ENCODE measurements around the gene PLXND1. TPM values are rescaled to one million over a fixed set of nuclear protein-coding genes. Genes with fewer than 3 reads are reported as not detected.

Gene PLXND1
- total RNA-seq, 1 experiment from 2014 or later = 47.3 TPM

DNA sequence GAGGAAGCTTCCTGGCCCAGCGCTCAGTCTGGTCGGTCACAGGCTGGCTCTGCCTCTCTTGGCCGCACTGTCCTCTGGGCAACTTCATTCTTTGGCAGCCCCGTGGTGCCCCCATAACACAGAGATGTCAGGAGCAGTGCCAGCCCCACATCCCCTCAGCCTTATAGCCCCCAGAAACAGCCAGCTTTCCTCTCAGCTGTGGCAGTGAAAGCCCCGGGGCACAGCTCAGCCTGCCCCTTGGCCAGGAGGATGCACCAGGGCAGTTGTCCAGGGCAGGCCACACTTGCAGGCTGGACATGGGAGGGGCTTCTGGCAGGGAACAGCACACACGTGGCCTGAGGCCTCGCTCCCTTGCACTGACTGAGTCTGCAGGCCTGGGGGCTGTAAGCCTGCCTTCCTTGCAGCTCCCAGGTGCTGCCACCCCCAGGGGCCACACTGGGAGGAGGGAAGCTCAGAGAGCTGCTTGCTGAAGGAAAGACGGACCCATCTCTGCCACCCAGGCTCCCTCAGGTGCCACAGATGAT is 88.4 kb downstream of the PLXND1 start:
- BruUV-seq (replicated peaks) = no TSS peak
- Histone ChIP-seq H3K9me2 (ENCODE audit: insufficient read depth) (no peaks in the 10 kb centered on the region), H3K4me2 (ENCODE audit: low read length) (no peak overlapping the region), H3K9ac (ENCODE audit: low read length) (no peak overlapping the region), H3K4me1 (ENCODE audit: control insufficient read depth in 1 of 2, insufficient read depth in 2 of 2, low read length in 2 of 2) (no peaks in the 10 kb centered on the region), H3K27ac (ENCODE audit: low read depth, low read length) (no peak overlapping the region), H4K20me1 (ENCODE audit: insufficient read depth) (no peaks in the 10 kb centered on the region), H2AFZ (ENCODE audit: low read depth, low read length, poor library complexity, severe bottlenecking) (no peak overlapping the region), H3K27me3 (ENCODE audit: insufficient read depth, low read length) (no peaks in the 10 kb centered on the region), H3K79me2 (ENCODE audit: insufficient read depth, low read length) (no peaks in the 10 kb centered on the region), H3K9me3 (ENCODE audit: control insufficient read depth in 1 of 2, insufficient read depth in 1 of 2, low read depth in 1 of 2, low read length in 2 of 2) (no peaks in the 10 kb centered on the region), H3K36me3 (ENCODE audit: control insufficient read depth in 1 of 2, insufficient read depth in 2 of 2, low read length in 2 of 2) (no peaks in the 10 kb centered on the region), H3K4me3 (replicated peaks in 1 of 2; ENCODE audit: low read depth in 1 of 2, low read length in 2 of 2) (no peak overlapping the region)
- POLR2A ChIA-PET = no interaction called here
- ATAC-seq (no peak), DNase-seq (ENCODE audit: low read depth, low spot score) (no peak)
- CTCF ChIA-PET = no interaction called here
- TF ChIP-seq, protein P1, sequence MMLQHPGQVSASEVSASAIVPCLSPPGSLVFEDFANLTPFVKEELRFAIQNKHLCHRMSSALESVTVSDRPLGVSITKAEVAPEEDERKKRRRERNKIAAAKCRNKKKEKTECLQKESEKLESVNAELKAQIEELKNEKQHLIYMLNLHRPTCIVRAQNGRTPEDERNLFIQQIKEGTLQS (IDR thresholded peaks at IDR 0.05) = no peak
- no peak for TF ChIP-seq YY1 (IDR thresholded peaks at IDR 0.05; ENCODE audit: extremely low read depth, insufficient replicate concordance, low read depth, low read length)
- no peak for TF ChIP-seq JUND (IDR thresholded peaks at IDR 0.05)
- TF ChIP-seq EZH2 (IDR thresholded peaks at IDR 0.05) = no peak
- no peak for TF ChIP-seq EZH2phosphoT487 (IDR thresholded peaks at IDR 0.05; ENCODE audit: borderline replicate concordance)
- TF ChIP-seq ELF1 (IDR thresholded peaks at IDR 0.05; ENCODE audit: borderline replicate concordance, low read depth) = no peak
- no peak for TF ChIP-seq CTCF (IDR thresholded peaks at IDR 0.05 in 2 of 3, conservative IDR thresholded peaks at IDR 0.05 in 1 of 3; ENCODE audit: borderline replicate concordance in 1 of 3, insufficient read depth in 1 of 3, low read depth in 2 of 3, low read length in 2 of 3)
- TF ChIP-seq MAX (IDR thresholded peaks at IDR 0.05) = no peak
- TF ChIP-seq POLR2A (IDR thresholded peaks at IDR 0.05; ENCODE audit: borderline replicate concordance, extremely low read depth, insufficient read depth, insufficient read length) = no peak
- no peak for TF ChIP-seq ZFX (IDR thresholded peaks at IDR 0.05)
- no peak for TF ChIP-seq SP1 (IDR thresholded peaks at IDR 0.05; ENCODE audit: low read depth)
- no peak for TF ChIP-seq POLR2AphosphoS5 (IDR thresholded peaks at IDR 0.05; ENCODE audit: low read depth, low read length)
- TF ChIP-seq CBX3 (IDR thresholded peaks at IDR 0.05; ENCODE audit: low read depth) = no peak
- no peak for TF ChIP-seq EGR1 (IDR thresholded peaks at IDR 0.05; ENCODE audit: low read depth)
- TF ChIP-seq SRF (IDR thresholded peaks at IDR 0.05; ENCODE audit: low read depth) = no peak
- TF ChIP-seq ZBTB33 (IDR thresholded peaks at IDR 0.05; ENCODE audit: extremely low read depth, insufficient replicate concordance, low read length) = no peak
- TF ChIP-seq, protein P2, sequence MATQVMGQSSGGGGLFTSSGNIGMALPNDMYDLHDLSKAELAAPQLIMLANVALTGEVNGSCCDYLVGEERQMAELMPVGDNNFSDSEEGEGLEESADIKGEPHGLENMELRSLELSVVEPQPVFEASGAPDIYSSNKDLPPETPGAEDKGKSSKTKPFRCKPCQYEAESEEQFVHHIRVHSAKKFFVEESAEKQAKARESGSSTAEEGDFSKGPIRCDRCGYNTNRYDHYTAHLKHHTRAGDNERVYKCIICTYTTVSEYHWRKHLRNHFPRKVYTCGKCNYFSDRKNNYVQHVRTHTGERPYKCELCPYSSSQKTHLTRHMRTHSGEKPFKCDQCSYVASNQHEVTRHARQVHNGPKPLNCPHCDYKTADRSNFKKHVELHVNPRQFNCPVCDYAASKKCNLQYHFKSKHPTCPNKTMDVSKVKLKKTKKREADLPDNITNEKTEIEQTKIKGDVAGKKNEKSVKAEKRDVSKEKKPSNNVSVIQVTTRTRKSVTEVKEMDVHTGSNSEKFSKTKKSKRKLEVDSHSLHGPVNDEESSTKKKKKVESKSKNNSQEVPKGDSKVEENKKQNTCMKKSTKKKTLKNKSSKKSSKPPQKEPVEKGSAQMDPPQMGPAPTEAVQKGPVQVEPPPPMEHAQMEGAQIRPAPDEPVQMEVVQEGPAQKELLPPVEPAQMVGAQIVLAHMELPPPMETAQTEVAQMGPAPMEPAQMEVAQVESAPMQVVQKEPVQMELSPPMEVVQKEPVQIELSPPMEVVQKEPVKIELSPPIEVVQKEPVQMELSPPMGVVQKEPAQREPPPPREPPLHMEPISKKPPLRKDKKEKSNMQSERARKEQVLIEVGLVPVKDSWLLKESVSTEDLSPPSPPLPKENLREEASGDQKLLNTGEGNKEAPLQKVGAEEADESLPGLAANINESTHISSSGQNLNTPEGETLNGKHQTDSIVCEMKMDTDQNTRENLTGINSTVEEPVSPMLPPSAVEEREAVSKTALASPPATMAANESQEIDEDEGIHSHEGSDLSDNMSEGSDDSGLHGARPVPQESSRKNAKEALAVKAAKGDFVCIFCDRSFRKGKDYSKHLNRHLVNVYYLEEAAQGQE (IDR thresholded peaks at IDR 0.05; ENCODE audit: low read depth) = no peak
- TF ChIP-seq RAD21 (IDR thresholded peaks at IDR 0.05; ENCODE audit: low read depth) = no peak
- TF ChIP-seq SIN3A (IDR thresholded peaks at IDR 0.05; ENCODE audit: low read depth) = no peak
- no peak for TF ChIP-seq CEBPB (IDR thresholded peaks at IDR 0.05; ENCODE audit: low read depth)
- RAD21 ChIA-PET (ENCODE audit: low non-redundant PET in 1 of 2, low total read pairs in 2 of 2, uncharacterized antibody in 2 of 2, unreplicated experiment in 2 of 2) = no interaction called here
- intact Hi-C loops (cut with micrococcal nuclease) = no loop called here

All from HCT116 (cell line).